Body of pancreas (tissue), 4 donors: ENCODE measurements around the gene JPH3. TPM values are rescaled to one million over a fixed set of nuclear protein-coding genes. Genes with fewer than 3 reads are reported as not detected.

Source experiments
- ATAC-seq: fragments of 150-250 bp; one replicate; pipeline ENCODE4 v1.9.1; 2016
- DNase-seq, 4 donors: peaks; one replicate each; pipeline ENCODE4 v3.0.0-alpha.2; 2019
- H3K27ac ChIP-seq, 4 donors: fragments of 200-600 bp; sonication (generic); 1 replicate in 3 of 4; 2 replicates in 1 of 4; pipeline versions ENCODE4 v1.5.1 to v1.6.1; 2016 to 2019; ENCODE audit warnings: mild to moderate bottlenecking in 1 of 4, mixed read lengths in 1 of 4, moderate library complexity in 1 of 4
- H3K27me3 ChIP-seq, 2 donors: fragments of 200-600 bp; sonication (generic); one replicate each; pipeline ENCODE4 v1.6.0; 2016; ENCODE audit warnings: mild to moderate bottlenecking in 1 of 2
- H3K36me3 ChIP-seq, 2 donors: fragments of 200-600 bp; sonication (generic); replicated peaks in 1 of 2; 2 replicates each; pipeline ENCODE4 v1.5.1; 2016; ENCODE audit warnings: low read depth in 2 of 2; ENCODE audit not compliant: insufficient read depth in 1 of 2
- H3K4me1 ChIP-seq: fragments of 200-600 bp; sonication (generic); one replicate; pipeline ENCODE4 v1.6.0; 2016
- H3K4me3 ChIP-seq, 2 donors: fragments of 200-600 bp; sonication (generic); 1 replicate in 1 of 2; 2 replicates in 1 of 2; pipeline ENCODE4 v1.5.1; 2016 to 2019
- H3K9me3 ChIP-seq, 3 donors: fragments of 200-600 bp; sonication (generic); 1 replicate in 2 of 3; 2 replicates in 1 of 3; pipeline ENCODE4 v1.5.1; 2016
- POLR2A ChIP-seq, 3 donors: fragments of 450-650 bp; IDR thresholded peaks; one replicate each; pipeline ENCODE4 v1.6.1; 2016; ENCODE audit warnings: antibody characterized with exemption in 3 of 3, mild to moderate bottlenecking in 2 of 3
- WGBS, 2 donors: methylation state at CpG; one replicate each; pipeline ENCODE4 v1.1.5; 2017; 5-methylcytosine and 5-hydroxymethylcytosine counted together
- intact Hi-C: fragments of 100-400 bp; cut with DNase I; formaldehyde crosslinking; loops from one replicate; pipeline ENCODE4 v1.15.1; 2023
- total RNA-seq, 2 donors: library from RNA; depleted of rRNA; stranded (reverse); fragments of >200 nt; gene quantifications; one replicate each; pipeline ENCODE4 v1.1.0, GENCODE V29; 2016
- TF ChIP-seq, protein P1 (sequence below), 7 experiments: fragments of 450-650 bp in 4 of 7; fragments of 200-600 bp in 3 of 7; sonication (generic) in 3 of 7; IDR thresholded peaks; one replicate each; pipeline ENCODE4 v1.5.1; 2016 to 2019; ENCODE audit warnings: antibody characterized with exemption in 7 of 7

Gene JPH3
- total RNA-seq, 2 donors from 2014 or later, result not detected

DNA sequence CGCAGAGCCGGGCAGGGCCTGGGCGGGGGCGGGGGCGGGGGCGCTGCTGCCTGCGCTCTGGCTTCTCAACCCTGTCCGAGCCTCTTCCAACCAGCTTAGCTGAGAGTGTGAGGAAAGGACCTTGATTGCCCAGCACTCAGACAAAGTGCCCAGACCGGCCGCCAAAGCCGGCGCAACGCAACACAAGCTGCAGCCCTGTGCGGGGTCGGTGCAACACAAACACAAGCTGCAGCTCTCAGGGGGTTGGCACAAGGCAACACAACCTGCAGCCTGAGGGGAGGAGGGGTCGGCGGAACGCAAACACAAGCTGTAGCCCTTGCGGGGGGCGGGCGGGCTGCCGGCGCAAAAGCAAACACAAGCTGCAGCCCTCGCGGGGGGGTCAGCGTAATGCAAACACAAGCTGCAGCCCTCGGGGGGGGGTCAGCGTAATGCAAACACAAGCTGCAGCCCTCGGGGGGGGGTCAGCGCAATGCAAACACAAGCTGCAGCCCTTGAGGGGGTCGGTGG, 103.5 kb downstream of the JPH3 start:
- Histone ChIP-seq H3K27ac (no peak overlapping the region), H3K9me3 (no peaks in the 10 kb centered on the region), H3K4me1 (peaks cover 19% of the 10 kb centered on the region), H3K27me3 (no peaks in the 10 kb centered on the region), H3K36me3 (peaks cover 0 to 10% of the 10 kb centered on the region in 2 donors), H3K4me3 (no peak overlapping the region)
- ATAC-seq (peak; percentile 38), DNase-seq (peak in 3 of 4 donors; percentile 18 to 55 (median 37))
- intact Hi-C loops, result no loop called here
- TF ChIP-seq POLR2A (IDR thresholded peaks at IDR 0.05), result no peak
- TF ChIP-seq, protein P1, sequence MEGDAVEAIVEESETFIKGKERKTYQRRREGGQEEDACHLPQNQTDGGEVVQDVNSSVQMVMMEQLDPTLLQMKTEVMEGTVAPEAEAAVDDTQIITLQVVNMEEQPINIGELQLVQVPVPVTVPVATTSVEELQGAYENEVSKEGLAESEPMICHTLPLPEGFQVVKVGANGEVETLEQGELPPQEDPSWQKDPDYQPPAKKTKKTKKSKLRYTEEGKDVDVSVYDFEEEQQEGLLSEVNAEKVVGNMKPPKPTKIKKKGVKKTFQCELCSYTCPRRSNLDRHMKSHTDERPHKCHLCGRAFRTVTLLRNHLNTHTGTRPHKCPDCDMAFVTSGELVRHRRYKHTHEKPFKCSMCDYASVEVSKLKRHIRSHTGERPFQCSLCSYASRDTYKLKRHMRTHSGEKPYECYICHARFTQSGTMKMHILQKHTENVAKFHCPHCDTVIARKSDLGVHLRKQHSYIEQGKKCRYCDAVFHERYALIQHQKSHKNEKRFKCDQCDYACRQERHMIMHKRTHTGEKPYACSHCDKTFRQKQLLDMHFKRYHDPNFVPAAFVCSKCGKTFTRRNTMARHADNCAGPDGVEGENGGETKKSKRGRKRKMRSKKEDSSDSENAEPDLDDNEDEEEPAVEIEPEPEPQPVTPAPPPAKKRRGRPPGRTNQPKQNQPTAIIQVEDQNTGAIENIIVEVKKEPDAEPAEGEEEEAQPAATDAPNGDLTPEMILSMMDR (IDR thresholded peaks at IDR 0.05), result no peak
- WGBS, 2 donors, result 12 to 24% methylated on average over 12 to 21 of the region's 31 CpGs

DNA sequence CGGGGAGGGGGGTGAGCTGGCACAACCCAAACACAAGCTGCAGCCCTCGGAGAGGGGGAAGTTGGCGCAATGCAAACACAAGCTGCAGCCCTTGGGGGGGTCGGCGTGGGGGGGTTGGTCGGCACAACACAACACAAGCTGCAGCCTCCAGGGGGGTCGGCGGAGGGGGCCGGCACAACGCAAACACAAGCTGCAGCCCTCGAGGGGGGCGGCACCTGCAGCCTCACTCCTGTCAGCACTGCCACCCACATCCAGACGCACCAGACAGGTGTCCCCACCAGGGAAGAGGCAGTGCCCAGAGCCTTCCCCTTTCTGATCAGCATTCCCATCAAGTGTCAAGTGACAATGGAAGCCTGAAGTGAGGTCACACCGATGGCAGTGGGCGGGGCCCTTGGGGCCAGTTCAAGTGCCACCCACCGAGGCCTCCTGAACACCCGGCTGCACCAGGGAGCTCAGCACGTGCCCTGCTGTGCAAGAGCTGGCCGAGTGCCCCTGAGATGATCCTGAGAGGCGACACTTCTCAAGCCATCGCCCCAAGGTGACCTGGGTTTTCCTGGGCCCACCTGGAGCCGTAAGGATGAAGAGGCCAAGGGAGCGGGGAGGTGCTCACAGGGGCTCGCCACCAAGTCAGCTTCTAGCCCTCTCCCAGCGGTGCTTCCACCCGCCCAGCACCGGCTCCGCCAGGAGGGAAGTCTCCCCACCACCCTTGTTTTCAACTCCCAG, 104.1 kb downstream of the JPH3 start:
- 46 to 77% methylated on average over 13 to 23 of the region's 28 CpGs for WGBS, 2 donors

DNA sequence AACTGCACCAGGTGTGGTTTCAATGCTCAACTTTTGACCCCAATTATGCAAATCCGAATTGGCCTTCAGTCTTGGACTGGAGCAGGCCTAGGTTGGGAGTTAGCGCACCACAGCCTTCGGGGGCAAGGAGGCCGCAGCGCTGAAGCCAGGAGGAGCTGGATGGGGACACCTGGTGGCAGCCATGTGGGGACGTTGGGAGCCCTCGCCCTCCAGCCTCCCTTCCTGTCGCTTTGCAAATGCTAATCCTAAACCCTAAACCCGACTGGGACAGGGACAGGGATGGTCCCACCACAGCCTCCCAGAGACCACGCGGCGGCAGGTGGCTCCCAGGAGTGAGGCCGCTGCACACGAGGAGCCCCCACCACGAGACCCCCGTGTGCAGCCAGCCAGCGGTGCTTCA, 104.8 kb downstream of the JPH3 start:
- DNase-seq (no peak), ATAC-seq (no peak)

More for the DNA sequence above, 104.1 kb downstream of the JPH3 start:
- Histone ChIP-seq H3K4me3 (no peak overlapping the region), H3K4me1 (peaks cover 19% of the 10 kb centered on the region), H3K36me3 (peaks cover 0 to 10% of the 10 kb centered on the region in 2 donors), H3K27me3 (no peaks in the 10 kb centered on the region), H3K9me3 (no peaks in the 10 kb centered on the region), H3K27ac (no peak overlapping the region)
- TF ChIP-seq POLR2A (IDR thresholded peaks at IDR 0.05), result no peak
- TF ChIP-seq, protein P1 (IDR thresholded peaks at IDR 0.05), result no peak
- ATAC-seq (peak; percentile 20), DNase-seq (peak in 3 of 4 donors; percentile 19 to 41 (median 30))
- intact Hi-C loops, result no loop called here

DNA sequence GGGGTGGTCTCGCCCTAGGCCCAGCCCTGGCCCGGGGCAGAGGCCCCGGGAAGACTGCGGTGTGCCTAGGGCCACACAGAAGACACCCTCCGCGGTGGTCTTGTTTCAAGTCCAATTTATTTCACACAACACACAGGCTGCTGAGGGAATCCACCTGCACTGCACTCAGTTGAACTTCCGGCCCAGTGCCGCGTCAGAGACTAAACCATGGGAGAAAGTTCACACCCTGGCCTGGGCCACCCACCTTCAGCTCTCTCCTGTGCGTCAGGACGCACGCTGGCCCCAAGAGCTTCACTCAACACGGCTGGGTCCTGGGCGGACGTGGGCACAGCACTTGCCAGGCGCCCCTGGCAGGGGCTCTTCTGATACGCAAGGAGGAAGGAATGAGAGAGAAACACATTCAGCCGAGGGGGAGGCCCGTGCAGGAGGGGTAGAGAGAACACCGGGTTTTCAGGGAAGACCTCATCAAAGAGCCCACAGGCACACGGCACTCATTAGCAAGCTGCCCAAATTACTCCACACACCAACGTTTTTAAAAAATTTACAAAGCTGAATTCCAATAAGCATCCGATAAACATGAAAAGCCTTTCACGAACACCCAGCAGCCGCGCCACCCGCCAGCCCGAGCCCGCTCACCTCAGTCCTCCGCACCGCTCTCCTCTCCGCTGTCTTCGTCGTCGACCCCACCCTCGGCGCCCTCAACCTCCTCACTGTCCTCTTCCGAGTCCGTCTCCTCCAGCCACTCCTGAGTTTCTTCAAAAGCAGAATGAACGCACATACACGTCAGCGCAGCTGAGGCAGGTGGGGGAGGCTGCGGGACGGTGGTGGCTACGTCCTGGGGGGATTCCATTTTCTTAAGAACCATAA, 105.6 kb downstream of the JPH3 start:
- Histone ChIP-seq H3K4me3 (no peak overlapping the region), H3K9me3 (no peaks in the 10 kb centered on the region), H3K4me1 (peaks cover 19% of the 10 kb centered on the region), H3K27ac (no peak overlapping the region), H3K36me3 (peaks cover 0 to 8% of the 10 kb centered on the region in 2 donors), H3K27me3 (no peaks in the 10 kb centered on the region)
- intact Hi-C loops, result no loop called here
- ATAC-seq (no peak), DNase-seq (no peak)
- WGBS, 2 donors, result 92 to 93% methylated on average over 35 to 45 of the region's 45 CpGs
- TF ChIP-seq, protein P1 (IDR thresholded peaks at IDR 0.05), result no peak
- TF ChIP-seq POLR2A (IDR thresholded peaks at IDR 0.05), result no peak

More for the DNA sequence above, 104.8 kb downstream of the JPH3 start:
- H3K27ac ChIP-seq, result no peak overlapping the region
- no peaks in the 10 kb centered on the region for H3K27me3 ChIP-seq
- TF ChIP-seq, protein P1 (IDR thresholded peaks at IDR 0.05), result no peak
- no peak for TF ChIP-seq POLR2A (IDR thresholded peaks at IDR 0.05)
- intact Hi-C loops, result no loop called here
- peaks cover 0 to 10% of the 10 kb centered on the region in 2 donors for H3K36me3 ChIP-seq
- H3K9me3 ChIP-seq, result no peaks in the 10 kb centered on the region
- 63 to 90% methylated on average over 1 to 17 of the region's 17 CpGs for WGBS, 2 donors
- peaks cover 19% of the 10 kb centered on the region for H3K4me1 ChIP-seq
- no peak overlapping the region for H3K4me3 ChIP-seq
